Stimulated activated CD8-positive, alpha-beta memory T cell treated with anti-CD3 and anti-CD28 coated beads, Interleukin-12 subunit alpha, Interleukin-12 subunit beta, amount 100 ng/mL, for 24 hours (primary cell): ENCODE data around the gene FAM187B.
"Not testable (repeated sequence)": the region's sequence is repeated elsewhere in the genome, so short reads cannot be mapped to it uniquely, and the experiment has no call there.

ENCODE experiments used
- DNase-seq: peaks from one replicate; pipeline ENCODE4 v3.0.0-alpha.2; 2020; ENCODE audit errors: extremely low read depth

FAM187B gene

DNA sequence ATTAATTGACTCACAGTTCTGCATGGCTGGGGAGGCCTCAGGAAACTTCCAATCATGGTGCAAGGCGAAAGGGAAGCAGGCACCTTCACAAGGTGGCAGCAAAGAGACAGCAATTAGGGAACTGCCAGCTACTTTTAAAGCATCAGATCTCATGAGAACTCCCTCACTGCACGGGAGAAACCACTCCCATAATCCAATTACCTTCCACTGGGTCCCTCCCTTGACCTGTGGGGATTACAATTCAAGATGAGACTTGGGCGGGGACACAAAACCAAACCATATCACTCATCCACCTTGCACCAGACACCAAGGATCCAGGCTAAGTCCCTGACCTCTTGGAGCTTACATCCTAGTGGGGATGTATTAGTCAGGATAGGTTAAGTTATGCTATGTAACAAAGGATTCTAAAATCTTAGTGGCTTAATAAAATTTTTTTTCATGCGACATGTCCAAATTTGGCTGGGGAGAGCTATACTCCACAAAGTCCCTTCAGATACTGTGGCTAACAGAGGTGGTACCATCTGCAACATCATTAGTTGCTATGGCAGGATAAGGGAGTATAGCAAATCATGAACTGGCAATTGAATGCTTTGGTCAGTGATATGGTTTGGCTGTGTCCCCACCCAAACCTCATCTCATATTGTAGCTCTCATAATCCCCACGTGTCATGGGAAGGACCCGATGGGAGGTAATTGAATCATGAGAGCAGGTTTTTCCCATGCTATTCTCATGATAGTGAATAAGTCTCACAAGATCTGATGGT is 8.3 kb upstream of the FAM187B start:
- DNase-seq, result no peak

DNA sequence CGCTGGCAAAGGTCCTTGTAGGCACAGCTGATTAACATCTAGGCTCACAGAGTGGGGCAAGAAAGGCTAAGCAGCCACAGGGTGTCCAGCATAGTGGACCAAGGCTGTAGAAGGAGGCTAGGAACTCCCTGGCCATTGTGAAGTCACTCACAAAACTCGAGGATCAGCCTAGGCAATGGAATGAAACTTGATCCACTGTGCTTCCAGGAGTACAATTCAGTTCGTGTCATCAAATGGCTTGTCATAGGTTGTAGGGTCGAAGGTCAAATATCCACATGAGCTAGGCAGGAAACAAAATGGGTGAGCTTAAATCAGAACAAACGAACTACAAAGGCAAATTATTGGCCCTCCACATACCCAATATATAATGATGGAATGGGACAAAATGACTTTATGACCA is 4.4 kb upstream of the FAM187B start:
- no peak for DNase-seq

DNA sequence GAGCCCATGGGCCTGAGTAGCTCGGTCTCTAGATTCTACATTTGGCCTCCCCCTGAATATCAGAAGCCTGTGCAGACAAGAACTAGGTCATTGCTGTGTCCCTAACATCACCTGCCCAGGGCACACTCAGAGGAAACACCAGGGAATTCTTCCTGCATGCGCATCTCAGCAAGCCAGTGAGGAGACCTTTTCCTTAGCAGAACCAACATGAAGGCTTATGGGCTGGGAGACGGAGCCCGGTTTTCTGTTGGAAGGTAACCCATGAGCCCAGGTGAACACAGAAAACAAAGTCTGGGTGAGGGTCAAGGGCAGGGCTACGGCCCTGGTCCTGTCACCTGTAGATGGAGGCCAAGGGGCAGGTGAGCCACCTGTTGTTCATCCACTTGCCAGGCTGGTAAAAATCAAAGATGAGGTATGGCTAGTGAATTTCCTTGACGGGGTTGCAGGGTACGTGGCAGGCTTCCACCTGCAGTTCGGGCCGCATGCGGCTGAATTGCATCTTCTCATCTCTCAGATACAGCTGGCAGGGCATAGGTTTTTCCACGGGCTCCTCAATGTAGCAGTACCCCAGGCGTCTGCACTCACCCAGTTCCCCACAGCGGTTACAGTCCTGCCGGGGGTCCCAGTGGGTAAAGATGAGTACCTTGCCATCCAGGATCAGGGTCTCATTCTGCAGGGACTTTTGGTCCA is 3.6 kb upstream of the FAM187B start:
- no peak for DNase-seq

GRCh38 chr19:35229601-35230000 is 1.1 kb upstream of the FAM187B start:
- no peak for DNase-seq

GRCh38 chr19:35226748-35227147 is 1.8 kb downstream of the FAM187B start:
- no peak for DNase-seq

- no peak for DNase-seq
Measured at GRCh38 chr19:35225951-35226350, 2.6 kb downstream of the FAM187B start.

DNA sequence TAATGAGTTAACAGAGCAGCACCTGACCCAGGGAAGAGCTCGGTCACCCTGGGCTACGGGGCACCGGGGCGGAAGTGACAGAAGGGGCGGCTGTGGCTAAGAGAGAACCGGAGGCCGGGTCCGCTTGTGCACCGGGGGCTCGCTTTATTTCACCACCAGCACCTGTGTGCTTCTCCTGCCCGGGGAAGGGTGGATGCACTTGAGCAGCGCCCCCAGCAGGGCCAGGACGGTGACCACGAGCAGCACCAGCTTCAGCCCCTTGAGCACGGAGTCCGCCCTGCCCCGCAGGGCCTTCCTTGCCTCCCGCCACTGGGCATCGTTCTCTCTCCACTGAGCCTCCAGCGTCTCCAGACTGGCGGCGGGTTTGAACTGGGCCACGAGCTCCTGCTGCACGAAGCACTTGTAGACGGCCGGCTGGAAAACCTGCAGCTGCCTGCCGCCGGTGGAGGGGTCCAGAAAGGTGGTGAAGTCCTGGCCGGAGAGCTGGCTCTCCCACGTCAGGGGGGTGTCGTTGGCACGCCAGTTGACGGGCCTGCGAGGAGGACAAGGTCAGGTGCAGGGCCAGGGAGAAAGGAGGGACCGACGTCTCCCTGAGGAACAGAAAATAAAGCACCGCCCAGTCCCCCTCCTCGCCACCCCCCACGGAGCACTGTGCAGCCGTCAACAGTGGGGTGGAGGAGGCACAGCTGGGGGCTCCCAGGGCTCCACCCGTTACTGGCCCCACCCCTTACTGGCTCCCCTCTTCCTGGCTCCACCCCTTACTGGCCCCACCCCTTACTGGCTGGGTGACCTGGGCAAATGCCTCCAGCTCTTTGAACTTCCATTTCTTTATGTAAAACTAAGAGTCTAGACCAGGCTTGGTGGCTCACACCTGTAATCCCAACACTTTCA is 3.6 kb downstream of the FAM187B start:
- DNase-seq, result no peak

GRCh38 chr19:35223862-35224505 is 4.6 kb downstream of the FAM187B start:
- no peak for DNase-seq

- no peak for DNase-seq
Measured at GRCh38 chr19:35223084-35223790, 5.3 kb downstream of the FAM187B start.

DNA sequence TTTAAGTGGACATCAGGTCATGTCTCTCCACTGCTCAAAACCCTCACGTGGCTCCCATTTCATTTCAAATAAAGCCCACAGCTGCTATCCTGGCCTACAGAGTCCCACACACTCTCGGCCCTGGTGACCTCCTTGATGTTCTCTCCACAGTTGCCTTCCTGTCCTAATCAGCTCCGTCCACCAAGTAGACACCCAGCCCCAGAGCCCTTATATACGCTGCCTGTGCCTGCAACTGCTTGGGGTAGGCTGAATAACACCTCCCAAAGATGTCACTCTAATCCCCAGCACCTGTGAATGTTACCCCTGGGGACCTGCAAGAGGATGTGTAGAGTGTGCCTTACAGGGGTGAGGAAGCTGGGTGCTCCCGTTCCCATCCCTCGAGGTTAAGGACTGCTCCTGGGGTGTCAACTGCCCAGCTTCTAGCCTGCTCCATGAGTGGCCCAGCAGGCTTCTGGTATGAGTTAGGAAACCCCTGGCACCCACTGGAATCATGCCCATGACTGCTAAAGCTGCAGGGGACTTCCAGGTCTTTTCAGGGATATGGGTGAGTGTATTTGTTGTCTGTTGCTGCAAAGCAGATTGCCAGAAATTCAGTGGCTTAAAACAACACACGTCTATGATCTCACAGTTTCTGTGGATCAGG is 6.0 kb downstream of the FAM187B start:
- no peak for DNase-seq

DNA sequence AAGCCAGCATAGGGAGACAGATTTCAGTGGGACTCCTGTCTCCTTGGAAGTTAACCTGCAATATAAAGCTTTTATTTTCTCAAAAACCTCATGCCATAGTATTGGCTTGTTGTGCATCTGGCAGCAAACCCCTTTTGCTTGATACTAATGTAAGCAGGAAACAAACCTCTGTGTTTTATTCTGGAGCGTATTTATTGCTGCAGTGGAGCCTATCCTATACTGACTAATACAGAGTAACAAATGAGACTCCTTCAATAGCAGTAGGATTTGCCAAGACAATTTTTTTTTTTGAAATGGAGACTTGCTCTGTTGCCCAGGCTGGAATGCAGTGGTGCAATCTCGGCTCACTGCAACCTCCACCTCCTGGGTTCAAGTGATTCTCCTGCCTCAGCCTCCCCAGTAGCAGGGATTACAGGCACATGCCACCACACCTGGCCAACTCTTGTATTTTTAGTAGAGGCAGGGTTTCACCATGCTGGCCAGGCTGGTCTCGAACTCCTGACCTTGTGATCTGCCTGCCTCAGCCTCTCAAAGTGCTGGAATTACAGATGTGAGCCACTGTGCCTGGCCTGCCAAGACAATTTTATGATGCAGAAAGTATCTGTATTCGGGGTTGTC is 7.5 kb downstream of the FAM187B start:
- DNase-seq, result not testable (repeated sequence)

GRCh38 chr19:35220315-35220921 is 8.1 kb downstream of the FAM187B start:
- DNase-seq, result no peak

DNA sequence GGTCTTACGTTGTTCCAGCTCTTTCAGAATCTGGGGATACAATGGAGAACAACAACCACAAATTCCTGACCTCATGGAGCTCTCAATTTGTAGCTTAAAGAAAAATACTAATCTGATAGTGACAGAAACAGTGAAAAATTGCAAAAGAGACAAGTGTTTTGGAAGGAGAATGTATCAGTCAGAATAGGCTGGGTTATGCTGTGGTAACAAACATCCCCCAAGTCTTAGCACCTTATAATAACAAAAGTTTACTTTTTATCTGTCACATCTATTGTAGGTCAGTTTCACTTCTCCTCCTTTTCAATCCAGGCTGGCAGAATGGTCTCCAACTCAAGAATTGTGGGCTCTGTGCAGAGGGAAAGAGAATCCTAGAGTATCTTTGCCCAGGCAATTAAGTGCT is 9.5 kb downstream of the FAM187B start:
- no peak for DNase-seq

DNA sequence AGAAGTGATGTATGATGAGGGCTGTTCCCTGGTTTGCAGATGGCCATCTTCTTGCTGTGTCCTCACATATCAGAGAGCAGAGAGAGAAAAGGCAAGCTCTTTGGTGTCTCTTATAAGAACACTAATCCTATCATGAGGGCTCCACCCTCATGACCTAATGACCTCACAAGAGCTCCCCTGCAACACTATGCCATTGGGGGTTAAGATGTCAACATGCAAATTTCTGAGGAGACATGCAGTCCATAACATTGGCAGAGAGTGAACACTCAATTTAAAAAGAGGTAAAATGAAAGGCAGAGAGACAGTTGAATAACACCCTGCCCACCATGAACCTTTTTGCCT is 10.9 kb downstream of the FAM187B start:
- no peak for DNase-seq

DNA sequence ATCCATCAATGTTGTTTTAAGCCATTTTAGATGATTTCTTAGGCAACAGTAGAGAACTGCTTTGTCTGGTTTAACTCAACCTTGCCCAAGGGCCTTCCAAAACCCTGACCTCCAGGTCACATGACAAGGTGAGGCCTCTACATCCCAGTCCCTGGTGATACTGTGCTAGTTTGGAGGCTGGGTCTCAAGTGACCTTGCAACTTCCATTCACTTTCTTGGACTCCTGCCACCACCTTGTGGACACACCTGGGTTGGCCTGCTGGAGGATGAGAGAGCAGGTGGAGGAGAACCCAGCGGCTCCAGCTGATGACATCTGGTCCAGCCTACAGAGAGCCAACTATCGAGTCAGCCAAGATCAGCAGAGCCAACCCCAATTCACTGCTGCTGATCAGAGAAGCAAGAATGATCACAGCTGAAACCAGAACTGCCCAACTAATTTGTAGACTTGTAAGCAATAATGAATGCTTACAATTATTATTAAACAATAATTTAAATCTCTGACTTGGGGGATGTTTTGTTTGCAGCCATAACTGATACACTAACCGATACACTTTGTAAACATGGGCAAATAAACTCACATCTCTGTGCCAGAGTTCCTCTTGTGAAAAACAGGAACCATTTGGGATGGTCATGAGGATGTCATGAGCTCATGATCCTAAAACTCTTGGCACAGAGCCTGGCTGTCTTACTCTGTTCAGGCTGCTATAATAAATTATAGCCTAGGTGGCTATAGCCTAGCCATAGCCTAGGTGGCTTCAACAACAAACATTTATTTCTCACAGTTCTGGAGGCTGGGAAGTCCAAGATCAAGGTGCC is 11.5 kb downstream of the FAM187B start:
- no peak for DNase-seq

- no peak for DNase-seq
Measured at GRCh38 chr19:35216016-35216832, 12.3 kb downstream of the FAM187B start.

- DNase-seq, result no peak
Measured at GRCh38 chr19:35214766-35215422, 13.6 kb downstream of the FAM187B start.
